Activated CD4-positive, alpha-beta T cell treated with anti-CD3 and anti-CD28 coated beads, Interleukin-2, amount 50 U/mL, for 24 hours (primary cell): Measurements from ENCODE around the gene SURF1.
"Not testable (repeated sequence)": the region's sequence is repeated elsewhere in the genome, so short reads cannot be mapped to it uniquely, and the experiment has no call there.

ENCODE experiments used
- DNase-seq, 2 donors: peaks; one replicate each; pipeline ENCODE4 v3.0.0-alpha.2; 2020; ENCODE audit warnings: low read depth in 1 of 2, low spot score in 1 of 2

The SURF1 gene

DNA sequence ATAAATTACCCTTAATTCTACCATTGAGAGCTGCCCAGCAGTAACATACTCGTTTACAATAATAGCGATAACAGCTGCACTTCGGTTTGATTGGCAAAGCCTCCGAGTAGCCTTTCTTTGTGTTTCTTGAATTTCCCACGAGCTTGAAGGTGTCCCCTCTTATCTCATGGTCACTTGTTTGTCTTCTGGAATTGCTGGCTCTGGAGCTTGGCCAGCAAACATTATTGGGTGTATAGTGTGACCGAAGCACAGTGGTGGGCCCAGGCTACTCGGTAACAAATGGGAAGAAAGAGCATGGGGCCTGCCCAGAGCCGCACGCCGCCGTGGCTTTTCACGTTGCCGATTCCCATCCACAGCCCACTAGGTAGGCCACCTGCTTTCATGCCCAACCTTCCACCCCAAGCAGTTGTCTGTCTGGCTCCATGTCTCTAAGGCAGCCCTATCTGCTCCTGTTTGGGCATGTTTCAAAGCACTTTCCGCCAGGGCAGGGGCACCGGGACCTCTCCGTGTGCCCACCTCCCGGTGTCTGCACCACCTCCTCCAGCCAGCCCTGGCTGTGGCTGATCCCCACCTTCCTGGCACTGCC lies 28.5 kb upstream of the SURF1 start:
- no peak for DNase-seq

- DNase-seq: no peak
Observed at GRCh38 chr9:133383438-133383837, 27.2 kb upstream of the SURF1 start.

DNA sequence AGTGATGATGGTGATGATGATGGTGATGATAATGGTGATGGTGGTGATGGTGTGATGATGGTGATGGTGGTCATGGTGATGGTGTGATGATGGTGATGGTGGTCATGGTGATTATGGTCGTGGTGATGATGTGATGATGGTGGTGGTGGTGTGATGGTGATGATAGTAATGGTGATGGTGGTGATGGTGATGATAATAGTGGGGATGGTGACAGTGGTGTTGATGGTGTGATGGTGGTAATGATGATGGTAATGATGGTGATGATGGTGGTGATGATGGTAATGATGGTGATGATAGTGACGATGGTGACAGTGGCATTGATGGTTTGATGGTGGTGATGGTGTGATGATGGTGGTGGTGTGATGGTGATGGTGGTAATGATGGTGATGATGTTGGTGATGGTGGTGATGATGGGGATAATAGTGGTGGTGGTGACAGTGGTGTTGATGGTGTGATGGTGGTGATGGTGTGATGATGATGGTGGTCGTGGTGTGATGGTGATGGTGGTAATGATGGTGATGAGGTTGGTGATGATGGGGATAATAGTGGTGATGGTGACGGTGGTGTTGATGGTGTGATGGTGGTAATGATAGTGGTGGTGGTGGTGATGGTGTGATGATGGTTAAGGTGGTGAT lies 26.3 kb upstream of the SURF1 start:
- DNase-seq: no peak

- no peak for DNase-seq
Observed at GRCh38 chr9:133380734-133381133, 24.4 kb upstream of the SURF1 start.

DNA sequence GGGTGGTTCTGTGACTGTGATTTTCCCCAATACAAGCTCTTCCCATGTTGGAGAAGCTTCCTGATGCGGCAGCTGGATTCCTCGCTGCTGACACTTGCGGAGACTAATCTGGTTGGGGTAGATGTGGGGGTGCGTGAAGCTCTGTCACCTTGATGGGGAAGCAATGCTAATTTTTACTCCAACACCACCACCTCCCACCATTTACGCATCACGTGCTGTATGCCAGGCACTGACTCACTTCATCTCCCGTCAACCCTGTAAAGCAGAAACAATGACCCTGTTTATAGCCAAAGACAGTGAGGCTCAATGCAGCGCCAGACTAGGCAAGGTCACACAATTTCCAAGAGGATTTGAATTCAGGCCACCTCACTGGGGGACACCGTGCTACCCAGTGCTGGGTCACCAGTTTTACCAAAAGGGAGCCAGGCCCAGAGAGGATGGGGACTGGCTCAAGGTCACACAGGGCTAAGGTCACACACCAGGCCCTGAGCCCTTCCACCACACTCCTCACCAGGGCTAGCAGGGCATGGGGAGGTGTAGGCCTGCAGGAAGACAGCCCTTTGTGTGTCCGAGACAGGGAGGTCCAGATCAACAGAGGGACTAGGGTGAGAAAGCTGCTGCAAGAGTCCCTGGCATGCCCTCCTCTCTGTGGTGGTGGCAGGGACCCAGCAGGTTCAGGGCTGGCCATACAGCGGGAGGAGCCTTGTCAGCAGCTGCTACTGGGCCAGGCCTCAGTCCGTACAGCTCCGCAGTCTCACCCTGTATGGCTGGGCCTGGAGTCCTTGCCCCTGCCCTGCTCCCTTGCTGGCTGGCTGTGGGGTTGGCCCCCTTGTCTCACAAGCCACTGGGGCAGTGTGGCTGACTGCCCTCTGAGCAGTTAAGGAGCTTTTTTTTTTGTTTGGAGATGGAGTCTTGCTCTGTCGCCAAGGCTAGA lies 23.1 kb upstream of the SURF1 start:
- DNase-seq: no peak

DNA sequence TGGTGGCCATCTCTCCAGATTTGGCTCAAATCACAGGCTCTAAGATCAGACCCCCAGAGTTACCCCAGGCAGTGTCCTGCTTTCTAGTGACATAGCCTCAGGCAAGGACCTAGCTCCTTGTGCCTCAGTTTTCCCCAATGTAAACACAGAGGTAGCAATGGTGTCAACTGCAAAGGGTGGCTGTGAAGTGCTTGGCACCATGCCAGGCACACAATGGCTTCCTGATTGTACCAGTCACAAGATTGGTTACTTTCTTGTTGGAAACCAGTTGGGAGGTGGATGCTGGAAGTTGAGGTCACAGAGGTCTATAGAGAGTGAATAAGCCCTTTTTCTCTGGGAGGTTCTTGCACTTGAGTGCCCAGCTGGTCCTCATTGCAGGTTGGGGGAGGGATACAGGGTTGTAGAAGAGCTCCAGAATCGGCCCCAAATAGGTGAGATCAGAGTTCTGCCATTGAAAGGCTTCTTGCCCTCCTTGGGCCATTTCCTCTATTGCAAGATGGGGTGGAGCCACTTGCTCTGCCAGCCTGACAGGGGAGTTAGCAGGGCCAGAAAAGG lies 22.2 kb upstream of the SURF1 start:
- DNase-seq: no peak

DNA sequence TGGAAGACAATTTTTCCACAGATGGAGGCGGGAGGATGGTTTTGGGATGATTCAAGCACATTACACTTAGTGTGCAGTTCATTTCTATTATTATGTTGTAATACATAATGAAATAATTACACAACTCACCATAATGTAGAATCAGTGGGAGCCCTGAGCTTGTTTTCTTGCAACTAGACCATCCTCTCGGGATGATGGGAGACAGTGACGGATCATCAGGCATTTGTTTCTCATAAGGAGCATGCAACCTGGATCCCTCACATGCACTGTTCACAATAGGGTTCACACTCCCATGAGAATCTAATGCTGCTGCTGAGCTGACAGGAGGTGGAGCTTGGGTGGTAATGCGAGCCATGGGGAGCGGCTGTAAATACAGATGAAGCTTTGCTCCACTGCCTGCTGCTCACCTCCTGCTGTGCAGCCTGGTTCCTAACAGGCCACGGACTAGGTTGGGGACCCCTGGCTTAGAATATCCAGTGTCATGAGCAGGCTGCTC lies 21.5 kb upstream of the SURF1 start:
- DNase-seq: no peak

- not testable (repeated sequence) for DNase-seq
Observed at GRCh38 chr9:133377280-133377679, 21.0 kb upstream of the SURF1 start.

DNA sequence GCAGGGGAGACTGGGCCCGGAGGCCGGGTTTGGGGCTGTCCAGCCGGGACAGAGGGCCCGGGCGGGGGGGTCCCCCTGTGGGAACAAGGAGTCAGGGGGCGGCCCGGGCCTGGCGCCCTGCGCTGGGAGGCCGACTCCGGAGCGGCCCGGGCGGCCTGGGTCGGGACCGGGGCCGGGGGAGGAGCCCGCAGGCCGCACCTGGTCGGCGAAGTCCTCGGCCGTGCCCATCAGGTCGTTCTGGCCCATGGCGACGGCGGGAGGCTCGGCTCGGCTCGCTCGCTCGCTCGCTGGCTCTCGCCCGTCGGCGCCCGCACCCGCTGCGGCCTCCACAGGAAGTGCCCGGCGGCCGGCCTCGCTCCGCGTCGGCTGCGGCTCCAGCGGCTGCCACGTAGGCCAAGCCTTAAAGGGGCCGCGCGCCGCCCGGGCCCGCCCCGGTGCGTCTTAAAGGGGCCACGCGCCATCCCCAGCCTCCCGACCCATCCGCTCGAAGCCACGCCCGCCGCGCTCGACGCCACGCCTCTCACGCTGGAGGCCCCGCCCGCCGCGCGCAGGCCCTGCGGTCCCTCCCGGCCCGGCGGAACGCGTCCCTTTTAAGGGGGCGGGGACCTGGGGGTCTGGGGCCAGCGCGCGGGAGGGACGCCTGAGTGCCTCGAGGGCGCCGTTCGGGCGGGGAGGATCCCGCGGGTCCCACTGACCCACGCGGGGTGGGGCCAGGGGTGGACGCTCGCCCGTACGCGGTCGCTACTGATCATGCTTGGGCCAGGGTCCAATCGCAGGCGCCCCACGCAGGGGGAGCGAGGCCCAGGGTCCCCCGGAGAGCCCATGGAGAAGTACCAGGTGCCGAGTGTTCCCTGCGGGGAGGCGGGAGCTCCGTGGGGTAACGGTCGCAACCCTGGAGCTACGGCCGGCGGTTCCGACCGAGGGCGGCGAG lies 19.7 kb upstream of the SURF1 start, which contains the start of the genes STKLD1 and SURF4:
Gene STKLD1, plus strand, starts transcription at position 643 of the 931 bp plus-strand sequence. Its CDS starts 108 bp downstream, at position 751.
Gene SURF4, minus strand, starts transcription at position 337 of the 931 bp plus-strand sequence. Its CDS starts 91 bp downstream, at position 246.
- DNase-seq: peak; percentile 90 to 96

- DNase-seq: no peak
Observed at GRCh38 chr9:133375116-133375723, 18.9 kb upstream of the SURF1 start.

DNA sequence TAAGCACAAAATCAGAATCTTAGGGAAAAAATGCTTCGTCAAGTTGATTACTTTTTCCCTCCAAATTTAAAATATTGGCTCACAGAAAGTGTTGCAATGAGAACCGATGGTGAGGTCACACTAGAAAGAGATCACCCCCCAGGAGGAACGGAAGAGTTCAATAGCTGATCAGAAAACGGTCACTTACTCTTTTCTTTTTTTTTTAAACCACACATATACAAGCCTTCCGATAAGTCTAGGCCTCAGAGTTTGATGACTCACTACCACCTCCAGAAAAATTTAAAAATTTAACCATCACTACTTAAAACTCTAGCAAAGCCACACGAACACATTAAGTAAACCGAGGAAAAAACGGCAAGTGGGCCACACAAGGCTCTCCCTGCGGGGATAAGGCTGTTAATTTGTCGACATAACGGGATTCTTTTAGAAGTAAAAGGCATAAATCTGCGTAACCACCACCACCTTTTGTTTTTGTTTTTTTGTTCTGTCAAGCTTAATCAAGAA lies 18.4 kb upstream of the SURF1 start:
- DNase-seq: no peak

- no peak for DNase-seq
Observed at GRCh38 chr9:133372144-133372543, 15.9 kb upstream of the SURF1 start.

DNA sequence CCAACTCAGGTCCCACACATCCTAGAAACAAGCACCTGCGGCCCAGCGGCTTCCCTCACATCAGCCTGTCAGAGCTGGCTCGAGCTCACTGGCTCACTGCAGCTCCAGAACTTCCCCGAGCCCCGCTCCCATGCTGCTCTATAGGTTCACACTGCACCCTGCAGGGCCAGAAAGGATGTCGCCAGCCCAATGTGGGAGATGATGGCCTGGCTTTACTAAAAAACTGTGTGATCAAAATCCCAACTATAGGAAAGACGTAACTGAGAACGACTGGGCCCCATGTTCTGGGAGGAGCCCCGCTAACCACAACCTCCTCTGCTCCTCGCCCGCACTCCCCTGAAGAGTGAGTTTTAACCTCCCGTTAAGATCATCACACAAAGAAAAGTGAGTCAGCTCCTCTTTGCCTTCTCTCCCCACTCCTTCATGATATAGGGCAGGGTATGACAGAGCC lies 15.0 kb upstream of the SURF1 start:
- peak in 1 of 2 donors; percentile 80 for DNase-seq

DNA sequence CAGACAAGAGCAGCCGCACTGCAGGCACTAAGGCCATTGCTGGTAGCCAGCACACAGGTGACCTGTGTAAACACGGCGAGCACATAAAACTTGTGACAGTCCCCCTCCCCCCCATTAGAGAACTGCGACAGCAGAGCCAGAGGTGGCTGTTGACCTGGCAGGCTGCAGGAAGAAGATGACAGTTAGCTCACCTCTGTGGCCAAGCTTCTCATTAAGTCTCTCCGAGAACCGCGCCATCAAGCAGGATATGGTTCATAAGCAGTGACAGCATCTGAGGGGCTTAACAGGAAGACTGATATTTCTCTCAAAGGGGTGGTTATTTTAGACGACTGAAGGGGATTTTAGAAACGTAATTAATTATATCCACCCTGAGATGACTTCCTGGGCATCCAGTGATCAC lies 14.4 kb upstream of the SURF1 start:
- no peak for DNase-seq

- no peak for DNase-seq
Observed at GRCh38 chr9:133369933-133370332, 13.6 kb upstream of the SURF1 start.

DNA sequence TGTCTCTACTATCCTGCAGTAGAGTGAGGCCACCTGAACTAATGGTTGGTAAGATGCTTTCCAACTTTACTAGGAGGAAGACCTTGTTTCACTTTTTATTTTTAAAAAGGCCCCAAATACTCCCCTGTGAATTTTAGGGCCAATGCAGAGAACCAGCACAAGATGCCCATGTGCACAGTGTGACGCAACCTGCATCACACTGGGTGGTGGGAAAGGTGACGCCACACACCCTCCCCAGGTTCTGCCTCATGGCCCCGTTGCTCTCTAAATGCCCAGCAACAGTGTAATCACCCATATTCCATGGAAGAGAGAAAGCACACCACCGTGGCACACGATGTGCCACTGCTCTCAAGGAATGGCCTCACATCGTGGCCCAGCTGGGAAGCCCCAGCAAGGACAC lies 13.1 kb upstream of the SURF1 start:
- DNase-seq: no peak

GRCh38 chr9:133368249-133368881 lies 12.1 kb upstream of the SURF1 start:
- DNase-seq: no peak

- no peak for DNase-seq
Observed at GRCh38 chr9:133367778-133368177, 11.5 kb upstream of the SURF1 start.

DNA sequence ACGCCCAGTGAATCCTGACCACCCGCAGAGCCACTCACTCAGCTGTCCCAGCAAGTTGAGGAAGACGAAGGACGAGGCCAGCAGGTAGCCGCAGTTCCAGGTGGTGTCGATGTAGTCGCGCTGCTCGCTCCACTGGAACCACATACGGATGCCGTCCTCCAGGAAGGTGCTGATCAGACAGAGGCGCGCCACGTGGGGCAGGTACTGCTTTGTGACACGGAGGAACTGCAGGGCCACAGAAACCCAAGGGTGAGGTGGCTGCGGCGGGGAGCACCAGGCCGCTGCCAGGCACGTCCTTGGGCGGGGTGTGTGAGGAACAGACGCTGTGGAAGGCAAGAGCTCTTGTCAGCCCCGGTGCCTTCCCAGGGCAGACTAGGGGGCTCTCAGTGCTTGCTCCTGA lies 10.9 kb upstream of the SURF1 start:
- no peak for DNase-seq
